HG03139 (cell line): Measurements from ENCODE around the gene PTBP1.

ENCODE experiments used
- ATAC-seq: cut with Tn5 transposase; IDR thresholded peaks from one replicate; pipeline ENCODE4 v1.9.1; 2021; ENCODE audit not compliant: unreplicated experiment

The PTBP1 gene

DNA sequence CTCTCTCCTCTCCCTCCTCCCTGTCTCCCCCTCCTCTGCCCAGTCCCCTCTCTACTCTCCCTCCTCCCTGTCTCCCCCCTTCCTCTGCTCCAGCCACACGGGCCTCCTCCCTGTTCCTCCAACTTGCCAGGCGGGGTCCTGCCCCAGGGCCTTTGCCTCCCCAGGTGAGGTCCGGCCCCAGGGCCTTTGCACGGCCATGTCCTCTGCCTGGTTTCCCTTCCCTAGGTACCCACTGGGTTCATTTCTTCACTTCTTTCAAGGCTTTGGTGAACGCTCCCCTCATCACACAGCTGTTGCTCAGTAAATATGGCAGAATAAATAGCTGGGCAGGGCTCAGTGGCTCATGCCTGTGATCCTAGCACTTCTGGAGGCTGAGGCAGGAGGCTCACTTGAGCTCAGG, 25.2 kb upstream of the PTBP1 start:
- no peak for ATAC-seq

DNA sequence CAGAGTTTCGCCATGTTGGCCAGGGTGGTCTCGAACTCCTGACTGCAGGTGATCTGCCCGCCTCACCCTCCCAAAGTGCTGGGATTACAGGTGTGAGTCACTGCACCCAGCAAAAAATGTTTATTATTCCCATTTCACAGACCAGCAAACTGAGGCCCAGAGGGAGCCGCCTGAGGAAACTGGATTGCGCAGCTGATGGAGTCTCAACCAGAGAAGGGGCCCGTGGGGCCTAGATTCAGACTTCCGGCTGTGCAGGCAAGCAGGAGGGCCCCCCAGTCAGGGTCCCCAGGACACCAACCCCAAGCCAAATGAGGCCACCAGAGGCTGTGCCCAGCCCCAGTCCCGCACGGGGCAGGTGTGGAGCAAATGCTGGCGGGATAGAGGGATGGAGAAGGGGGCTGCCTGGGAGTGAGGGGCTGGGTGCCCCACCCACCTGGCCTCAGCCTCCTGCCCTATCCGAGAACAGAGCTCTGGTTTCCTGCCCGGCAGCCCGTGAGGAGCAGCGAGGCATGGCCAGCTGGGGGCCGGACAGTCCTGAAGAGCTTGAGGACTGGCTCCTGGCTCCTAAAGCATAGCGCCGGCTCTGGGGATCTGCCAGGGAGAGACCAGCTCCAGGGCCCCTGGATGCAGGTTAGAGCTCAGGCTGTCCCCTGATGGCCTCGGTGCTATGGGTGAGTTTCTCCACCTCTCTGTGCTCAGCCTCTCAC, 24.4 kb upstream of the PTBP1 start:
- no peak for ATAC-seq

DNA sequence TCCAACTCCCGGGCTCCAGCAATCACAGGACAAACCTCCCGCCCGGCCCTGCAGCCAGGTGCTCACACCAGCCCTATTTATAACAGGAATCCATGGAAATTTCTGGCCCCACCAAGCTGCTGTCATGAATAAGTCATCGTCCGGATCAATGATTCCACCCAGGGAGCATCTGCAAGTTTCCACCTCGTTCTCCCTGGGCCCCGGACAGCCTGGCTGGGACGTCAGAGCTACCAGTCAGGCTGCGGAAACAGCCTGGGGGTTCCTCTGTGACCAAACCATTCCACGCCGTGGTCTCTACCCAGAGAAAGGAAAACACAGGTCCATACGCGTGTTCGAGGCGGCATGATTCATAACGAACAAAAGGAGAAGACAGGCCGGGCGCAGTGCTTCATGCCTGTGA, 20.7 kb upstream of the PTBP1 start:
- ATAC-seq, result no peak

DNA sequence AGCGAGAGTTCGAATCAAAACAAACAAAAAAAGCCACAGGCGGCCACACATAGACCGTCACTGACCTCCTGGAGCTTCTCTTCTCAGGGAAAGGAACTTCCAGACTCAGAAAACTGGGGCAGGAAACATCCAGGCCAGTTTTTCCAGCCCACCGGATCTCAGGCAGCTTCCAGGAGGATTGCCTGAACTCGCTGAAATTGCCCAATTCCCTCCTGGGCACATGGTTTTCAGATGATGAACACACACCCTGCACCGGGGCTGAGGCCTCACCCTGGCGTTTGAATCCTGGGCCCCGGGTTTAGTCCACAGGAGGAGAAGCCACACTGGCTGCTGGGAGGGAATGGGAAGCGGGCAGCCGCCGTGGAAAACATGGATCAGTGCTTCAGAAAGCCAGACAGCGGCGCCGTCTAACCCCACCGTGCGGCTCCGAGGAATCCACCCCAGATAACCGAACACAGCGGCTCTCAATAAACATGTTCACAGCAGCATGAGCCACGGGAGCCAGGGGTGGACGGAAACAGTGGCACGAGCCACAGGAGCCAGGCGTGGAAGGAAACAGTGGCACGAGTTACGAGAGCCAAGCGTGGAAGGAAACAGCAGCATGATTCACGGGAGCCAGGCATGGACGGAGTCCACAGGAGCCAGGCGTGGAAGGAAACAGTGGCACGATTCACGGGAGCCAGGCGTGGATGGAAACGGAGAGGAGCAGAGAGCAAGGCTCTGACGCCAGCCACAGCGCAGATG, 18.2 kb upstream of the PTBP1 start:
- no peak for ATAC-seq

DNA sequence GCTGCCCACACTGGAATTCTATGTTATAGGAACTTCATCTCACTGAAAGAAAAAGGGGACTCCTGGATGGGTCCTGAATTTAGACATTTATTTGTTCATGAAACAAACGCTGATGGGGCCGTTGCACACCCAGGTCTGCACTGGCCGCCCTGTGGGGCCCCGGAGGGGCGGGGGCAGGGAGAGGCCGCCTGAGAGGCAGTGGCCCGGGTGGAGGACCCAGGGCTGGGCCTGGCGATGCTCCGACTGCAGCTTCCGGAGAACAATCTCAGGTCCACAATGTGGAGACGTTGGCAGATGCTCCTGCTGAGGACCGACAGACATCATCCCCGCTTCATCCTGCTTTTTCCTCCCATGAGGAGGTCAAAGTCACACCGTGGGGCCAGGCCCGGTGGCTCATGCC, 16.3 kb upstream of the PTBP1 start:
- ATAC-seq, result no peak

DNA sequence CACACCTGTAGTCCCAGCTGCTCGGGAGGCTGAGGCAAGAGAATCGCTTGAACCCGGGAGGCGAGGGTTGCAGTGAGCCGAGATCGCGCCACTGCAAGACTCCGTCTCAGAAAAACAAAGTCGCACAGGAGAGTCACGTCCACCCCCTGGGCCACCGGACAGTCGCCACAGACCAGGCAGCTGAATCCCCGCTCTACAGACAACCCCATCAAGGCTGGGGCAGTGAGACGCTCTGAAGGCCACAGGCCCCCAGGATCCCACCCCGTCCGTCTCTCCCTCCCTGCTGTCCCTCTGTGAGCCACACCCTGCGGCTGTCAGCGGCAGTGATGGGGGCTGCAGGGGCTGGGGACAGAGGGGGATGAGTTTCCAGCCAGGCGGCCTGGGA, 15.5 kb upstream of the PTBP1 start:
- no peak for ATAC-seq

DNA sequence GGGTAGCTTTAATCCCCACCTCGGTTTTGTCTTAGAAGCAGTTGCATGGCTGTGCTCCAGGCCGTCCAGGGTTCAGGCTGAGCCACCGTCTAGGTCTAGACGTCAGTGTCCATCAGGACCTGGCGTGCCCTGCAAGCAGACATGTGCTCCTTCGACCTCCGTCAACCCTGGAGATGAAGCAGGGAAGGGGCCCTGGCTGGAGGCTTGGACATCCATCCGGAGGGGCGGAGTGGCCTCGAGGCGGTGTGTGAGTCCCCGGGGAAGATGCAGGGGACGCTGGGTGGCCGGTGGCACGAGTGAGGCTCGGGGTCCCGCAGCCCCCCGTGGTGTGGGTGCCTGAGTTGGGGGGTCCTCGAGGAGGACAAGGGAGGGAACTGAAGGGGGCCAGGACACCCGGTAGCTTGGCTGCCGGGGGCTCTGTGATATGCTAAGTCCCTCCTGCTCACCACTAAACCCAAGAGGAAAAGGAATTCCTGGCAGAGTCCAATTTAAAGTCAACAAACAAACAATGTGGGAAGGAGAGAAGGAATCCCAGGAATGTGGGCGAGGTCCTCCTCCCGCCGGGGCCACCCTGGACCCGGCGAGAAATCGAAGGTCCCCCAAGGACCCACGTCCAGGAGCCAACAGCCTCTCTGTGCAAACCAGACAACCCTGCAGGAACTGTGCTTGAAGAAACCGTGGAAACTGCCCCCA, 14.9 kb upstream of the PTBP1 start:
- ATAC-seq, result no peak

DNA sequence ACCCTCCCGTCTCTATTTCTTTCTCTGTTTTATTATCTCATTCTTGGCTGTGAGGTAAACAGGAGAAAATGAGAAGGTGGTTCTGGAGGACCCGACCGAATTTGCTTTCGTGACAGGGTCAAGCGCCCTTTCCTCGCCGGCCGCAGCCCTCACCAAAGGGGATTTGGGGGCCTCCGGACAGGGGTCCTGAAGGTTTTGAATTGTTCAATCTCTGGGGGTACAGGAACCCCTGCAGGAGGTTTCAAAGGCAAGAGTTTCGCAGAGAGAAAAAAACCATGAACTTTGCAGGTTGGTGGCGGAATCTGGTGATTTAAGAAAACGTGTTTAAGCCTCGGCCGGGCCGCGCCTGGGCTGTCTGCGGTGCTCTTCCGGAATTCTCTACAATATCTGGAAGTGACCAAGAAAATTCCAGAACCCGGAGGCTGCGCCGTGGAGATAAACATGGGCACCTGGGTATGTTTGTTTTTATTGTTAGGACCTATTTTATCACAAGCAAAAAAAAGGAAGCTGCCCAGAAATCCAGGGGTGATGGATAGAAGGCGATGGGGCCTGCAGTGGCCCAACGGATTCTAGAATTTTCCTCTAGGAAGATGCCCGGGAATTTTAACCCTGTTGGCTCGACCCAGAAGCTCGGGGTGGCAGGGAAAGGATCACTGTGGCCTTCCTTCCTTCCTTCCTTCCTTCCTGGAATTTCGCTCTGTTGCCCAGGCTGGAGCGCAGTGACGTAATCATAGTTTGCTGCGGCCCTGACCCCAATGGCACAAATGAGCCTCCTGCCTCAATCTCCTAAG, 14.2 kb upstream of the PTBP1 start:
- no peak for ATAC-seq

DNA sequence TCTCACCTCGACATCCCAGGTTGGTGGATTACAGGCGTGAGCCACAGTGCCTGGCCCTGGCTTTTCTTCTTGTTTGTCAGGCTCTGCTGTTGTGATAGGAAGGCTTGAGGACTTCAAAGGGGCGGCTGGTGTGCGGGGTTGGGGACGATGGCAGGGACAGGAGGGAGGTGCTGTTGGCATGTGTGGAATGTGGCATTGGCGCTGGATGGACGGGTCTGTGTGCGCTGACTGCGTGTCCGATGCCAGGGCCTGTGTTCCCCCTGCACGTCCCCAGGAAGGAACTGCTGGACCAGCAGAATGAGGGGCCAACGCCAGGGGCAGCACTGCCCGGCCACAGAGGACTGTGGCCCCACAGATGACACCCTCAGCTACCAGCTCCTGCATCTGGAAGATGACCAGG, 12.7 kb upstream of the PTBP1 start:
- no peak for ATAC-seq

DNA sequence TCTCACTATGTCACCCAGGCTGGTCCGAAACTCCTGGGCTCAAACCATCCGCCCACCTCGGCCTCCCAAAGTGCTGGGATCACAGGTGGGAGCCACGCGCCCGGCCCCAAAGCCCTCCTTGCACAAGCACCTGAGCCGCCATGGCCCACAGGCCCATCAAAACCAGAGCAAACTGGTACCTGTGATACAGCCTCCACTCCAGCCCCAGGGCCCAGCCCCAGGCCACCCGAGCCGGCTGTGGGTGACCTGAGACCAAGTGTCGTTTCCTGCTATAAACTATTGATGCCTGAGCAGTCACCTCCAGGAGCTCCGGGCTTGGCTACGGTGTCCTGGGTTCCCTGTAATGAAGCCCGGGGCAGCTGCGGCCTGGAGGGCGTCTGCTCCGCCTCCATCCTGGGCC, 9.7 kb upstream of the PTBP1 start:
- no peak for ATAC-seq

DNA sequence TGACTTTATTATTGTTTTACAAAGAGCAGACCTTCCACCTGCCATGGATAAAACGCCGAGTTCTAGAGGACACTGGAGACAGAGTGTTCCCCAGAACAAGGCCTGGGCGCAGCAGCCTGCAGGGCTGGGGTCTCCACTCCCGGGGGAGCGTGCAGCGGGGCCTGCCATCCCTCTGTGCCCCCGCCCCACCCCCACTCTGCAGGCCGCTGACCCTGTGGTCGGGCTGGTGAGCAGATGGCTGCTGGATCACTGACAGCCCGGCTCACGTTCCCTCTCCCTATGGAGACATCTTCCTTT, 8.6 kb upstream of the PTBP1 start:
- no peak for ATAC-seq

DNA sequence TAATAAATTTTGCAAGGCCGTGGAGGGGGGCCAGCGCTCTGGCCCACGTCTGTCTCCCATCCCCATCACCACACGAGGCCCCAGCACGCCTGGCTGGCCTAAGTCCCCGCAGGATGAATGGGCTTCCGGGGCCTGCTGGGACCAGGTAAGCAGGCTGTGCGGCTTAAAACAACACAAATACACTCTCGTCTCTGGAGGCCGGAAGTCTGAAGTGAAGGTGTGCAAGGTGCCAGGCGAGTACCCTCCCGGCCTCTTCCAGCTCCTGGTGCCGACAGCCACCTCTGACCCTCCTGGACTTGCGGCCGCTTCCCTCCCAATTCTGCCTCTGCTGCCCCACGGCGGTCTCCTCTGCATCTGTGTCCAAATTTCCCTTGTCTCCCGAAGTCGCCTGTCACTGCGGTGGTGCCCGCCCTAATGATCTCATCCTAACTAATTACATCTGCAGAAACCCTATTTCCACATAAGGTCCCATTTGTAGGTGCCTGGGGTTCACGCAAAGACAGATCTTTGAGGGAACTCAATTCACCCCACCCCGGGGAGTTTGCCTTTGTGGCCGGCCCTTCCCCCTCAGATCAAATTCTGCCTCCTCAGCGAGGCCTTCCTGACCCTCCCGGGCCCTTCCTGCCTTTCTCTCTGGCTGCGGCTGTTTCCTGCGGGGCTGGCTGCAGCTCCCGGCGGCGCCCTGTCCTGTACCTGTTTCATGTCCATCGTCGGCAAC, 8.1 kb upstream of the PTBP1 start:
- ATAC-seq, result no peak

DNA sequence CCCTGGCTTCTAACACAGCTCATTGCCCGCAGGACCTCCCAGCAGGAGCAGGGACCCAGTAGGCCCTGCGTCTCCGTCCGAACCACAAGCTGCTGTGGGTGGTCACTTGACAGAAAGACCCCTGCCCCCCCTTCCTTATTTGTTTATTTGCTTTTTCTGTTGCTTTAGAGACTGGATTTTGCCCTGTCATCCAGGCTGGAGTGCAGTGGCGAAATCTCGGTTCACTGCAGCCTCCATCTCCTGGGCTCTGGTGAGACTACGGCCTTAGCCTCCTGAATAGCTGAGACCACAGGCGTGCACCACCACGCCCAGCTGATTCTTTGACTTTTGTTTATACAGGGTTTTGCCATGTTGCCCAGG, 7.6 kb upstream of the PTBP1 start:
- ATAC-seq, result no peak

DNA sequence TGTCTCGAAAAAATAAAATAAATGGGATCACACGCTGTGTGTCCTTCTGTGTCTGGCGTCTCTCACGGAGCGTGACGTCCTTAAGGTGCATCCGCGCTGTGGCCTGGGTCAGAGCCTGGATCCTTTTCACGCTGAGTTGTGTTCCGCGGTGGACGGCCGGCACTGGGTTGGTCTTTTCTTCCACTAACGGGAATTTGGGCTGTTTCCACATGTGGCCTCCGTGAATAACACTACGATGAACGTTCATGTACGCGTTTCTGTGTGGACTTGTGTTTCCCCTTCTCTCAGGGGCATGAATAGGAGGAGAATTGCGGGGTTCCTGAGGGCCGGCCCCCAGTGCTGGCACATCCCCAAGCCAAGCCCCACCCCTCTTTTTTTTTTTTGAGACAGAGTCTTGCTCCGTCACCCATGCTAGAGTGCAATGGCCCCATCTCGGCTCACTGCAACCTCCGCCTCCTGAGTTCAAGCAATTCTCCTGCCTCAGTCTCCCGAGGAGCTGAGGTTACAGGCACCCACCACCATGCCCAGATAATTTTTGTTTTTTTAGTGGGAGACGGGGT, 6.2 kb upstream of the PTBP1 start:
- ATAC-seq, result no peak

DNA sequence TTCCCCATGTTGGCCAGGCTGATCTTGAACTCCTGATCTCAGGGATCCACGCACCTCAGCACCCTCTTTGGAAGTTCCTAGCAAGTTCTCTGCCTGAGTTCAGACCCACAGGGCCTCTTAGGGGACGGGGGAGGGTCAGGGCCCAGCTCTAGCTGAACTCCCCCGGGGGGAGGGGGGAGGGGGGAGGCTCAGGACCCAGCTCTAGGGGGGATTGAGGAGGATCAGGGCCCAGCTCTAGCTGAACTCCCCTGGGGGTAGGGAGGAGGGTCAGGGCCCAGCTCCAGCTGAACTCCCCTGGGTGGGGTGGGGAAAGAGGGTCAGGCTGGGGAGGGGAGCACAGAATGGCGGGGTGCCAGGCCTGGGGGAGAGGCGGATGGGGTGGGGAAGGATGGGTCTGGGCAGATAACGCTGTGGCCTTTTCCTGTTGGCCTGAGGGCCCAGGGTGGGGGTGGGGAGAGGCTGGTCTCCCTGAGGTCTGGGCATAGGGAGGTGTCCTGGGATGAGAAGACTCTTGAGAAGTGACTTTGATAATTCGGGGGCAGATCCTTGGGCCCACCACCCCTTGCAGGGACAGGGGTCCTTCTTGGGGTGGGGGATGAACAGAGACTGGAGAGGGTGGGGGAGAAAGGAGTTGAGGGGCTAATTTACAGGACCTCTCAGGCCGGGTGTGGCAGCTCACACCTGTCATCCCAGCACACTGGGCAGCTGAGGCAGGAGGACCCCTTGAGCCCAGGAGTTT, 5.5 kb upstream of the PTBP1 start:
- ATAC-seq, result no peak

DNA sequence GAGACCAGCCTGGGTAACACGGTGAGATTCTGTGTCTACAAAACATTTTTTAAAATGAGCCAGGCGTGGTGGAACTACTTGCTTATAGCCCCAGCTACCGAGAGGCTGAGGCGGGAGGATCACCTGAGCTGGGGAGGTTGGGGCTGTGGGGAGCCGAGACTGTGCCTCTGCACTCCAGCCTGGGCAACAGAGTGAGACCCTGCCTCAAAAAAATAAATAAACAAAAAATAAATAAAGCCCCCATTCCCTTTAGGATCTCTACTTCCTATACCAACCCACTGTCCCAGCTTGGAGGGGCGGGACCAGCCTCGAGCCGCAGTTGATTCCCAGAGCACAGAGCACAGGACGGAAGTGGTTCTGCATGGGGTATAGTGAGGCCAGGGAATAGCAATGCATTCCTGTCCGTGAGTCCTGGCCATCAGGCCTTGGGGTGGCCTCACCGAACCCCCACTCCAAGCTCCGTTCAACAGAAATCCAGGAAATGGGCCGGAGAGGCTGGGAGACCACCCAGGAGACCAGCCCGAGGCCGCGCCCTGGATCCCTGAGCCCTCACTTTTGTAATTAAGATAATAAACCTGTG, 4.9 kb upstream of the PTBP1 start:
- ATAC-seq, result no peak

DNA sequence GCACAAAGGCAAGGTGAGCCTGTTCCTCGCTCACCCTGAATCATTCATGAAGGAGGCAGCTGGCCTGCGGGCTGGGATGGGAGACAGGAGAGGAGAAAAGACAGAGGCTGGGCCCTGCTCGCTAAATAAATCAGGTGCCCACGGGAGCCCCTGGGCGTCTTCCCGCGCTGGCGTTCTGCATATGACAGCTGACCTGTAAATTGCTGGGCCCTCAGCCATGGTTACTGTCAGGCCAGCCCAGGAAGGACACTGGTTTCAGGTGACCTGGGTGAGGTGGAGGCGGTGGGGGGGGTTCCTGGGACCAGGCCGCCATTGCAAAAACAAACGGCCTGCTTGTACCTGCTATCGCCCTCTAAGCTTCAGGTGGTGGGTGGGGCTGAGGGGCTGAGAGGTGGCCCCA, 3.4 kb upstream of the PTBP1 start:
- ATAC-seq, result no peak

DNA sequence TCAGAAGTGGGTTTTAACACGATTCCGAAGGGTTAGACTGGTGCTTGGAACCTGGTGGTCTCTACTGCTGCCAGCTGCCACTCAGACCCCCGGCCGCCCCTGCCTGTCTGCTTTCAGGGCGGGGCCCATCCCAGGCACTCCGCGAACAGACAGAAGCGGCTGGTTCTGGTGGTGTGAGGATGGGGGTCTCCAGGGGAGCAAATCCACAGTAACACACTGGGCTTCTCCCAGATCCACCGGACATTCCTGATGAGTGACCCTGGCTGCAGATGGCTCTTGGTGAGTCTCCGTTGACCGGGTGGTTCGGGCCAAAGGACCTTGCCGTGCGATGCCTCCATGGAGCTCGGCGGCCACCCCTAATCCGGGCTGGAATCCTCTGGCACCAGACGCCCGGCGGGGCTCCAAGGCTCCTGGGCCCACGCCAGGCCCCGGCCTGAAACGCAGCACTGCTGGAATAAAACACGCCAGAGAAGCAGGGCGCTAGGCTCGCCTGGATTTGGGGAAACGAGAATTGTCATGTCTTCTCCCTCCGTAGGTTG, 2.1 kb upstream of the PTBP1 start:
- no peak for ATAC-seq
